Prostate gland (tissue), 2 donors: ENCODE data around the gene NBEAL1.
A peak's percentile ranks its signal among the peaks of the same experiment; 100 is the strongest.

Experiments used
- CTCF ChIP-seq, 4 experiments: fragments of 200-600 bp in 2 of 4; fragments of 450-650 bp in 2 of 4; sonication (generic) in 2 of 4; IDR thresholded peaks; 1 replicate in 3 of 4; 2 replicates in 1 of 4; pipeline ENCODE4 v1.5.1; 2016 to 2019; ENCODE audit warnings: antibody characterized with exemption in 4 of 4, mild to moderate bottlenecking in 2 of 4, moderate library complexity in 2 of 4
- POLR2AphosphoS5 ChIP-seq: sonication (generic); formaldehyde crosslinking; IDR thresholded peaks from one replicate; pipeline ENCODE4 v1.6.1; 2017; ENCODE audit warnings: antibody characterized with exemption

- TF ChIP-seq CTCF (IDR thresholded peaks at IDR 0.05): peak in 2 of 4 experiments; percentile 25 to 28
- no peak for TF ChIP-seq POLR2AphosphoS5
Observed at GRCh38 chr2:203122317-203122986, 107.8 kb downstream of the NBEAL1 start.
